ENCODE data around the gene SLC25A21.
"Not testable (repeated sequence)": the region's sequence is repeated elsewhere in the genome, so short reads cannot be mapped to it uniquely, and the experiment has no call there.

Gene SLC25A21

GRCh38 chr14:36988568-36988967 is 183.8 kb downstream of the SLC25A21 start:
- H3K4me2 ChIP-seq (ENCODE audit: low read depth, low read length, poor library complexity, severe bottlenecking) = no peak overlapping the region
- TF ChIP-seq EZH2phosphoT487 (conservative IDR thresholded peaks at IDR 0.05; ENCODE audit: low read length) = no peak
- TF ChIP-seq, protein P1, sequence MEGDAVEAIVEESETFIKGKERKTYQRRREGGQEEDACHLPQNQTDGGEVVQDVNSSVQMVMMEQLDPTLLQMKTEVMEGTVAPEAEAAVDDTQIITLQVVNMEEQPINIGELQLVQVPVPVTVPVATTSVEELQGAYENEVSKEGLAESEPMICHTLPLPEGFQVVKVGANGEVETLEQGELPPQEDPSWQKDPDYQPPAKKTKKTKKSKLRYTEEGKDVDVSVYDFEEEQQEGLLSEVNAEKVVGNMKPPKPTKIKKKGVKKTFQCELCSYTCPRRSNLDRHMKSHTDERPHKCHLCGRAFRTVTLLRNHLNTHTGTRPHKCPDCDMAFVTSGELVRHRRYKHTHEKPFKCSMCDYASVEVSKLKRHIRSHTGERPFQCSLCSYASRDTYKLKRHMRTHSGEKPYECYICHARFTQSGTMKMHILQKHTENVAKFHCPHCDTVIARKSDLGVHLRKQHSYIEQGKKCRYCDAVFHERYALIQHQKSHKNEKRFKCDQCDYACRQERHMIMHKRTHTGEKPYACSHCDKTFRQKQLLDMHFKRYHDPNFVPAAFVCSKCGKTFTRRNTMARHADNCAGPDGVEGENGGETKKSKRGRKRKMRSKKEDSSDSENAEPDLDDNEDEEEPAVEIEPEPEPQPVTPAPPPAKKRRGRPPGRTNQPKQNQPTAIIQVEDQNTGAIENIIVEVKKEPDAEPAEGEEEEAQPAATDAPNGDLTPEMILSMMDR (IDR thresholded peaks at IDR 0.05; ENCODE audit: insufficient read depth, low read length, poor library complexity, severe bottlenecking) = no peak

DNA sequence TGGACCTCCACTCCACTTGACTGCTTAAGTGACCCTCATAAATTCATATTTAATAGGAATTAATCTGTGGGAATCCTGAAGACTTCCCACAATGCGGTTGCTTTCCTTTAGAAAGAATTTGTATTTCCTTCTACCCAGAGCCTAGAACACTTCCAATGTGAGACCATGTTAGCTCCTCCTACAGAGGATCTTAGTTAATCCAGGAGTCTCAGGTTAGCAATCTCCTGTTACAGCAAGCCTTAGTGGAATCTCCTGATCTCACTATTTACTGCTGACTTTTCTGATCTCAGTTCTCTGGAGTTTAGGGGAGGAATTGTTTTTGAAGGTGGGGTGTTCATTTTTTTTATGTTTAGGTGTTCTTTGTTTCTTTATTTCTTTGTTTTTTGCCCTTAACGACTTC is 186.0 kb downstream of the SLC25A21 start:
- no peaks in the 10 kb centered on the region for H4K20me1 ChIP-seq (ENCODE audit: low read depth, low read length)
- H3K9me3 ChIP-seq (ENCODE audit: insufficient read depth, low read length) = no peaks in the 10 kb centered on the region
- no peaks in the 10 kb centered on the region for H3K9me2 ChIP-seq (replicated peaks; ENCODE audit: insufficient read depth, low read length)
- no peak overlapping the region for H3K4me3 ChIP-seq (ENCODE audit: insufficient read depth, low read length, poor library complexity, severe bottlenecking)
- no peak overlapping the region for H3K4me2 ChIP-seq (ENCODE audit: low read depth, low read length, poor library complexity, severe bottlenecking)
- no peak overlapping the region for H3K27ac ChIP-seq (ENCODE audit: low read depth, low read length)
- TF ChIP-seq EZH2phosphoT487 (conservative IDR thresholded peaks at IDR 0.05; ENCODE audit: low read length) = no peak
- TF ChIP-seq, protein P1 (IDR thresholded peaks at IDR 0.05; ENCODE audit: insufficient read depth, low read length, poor library complexity, severe bottlenecking) = no peak
- no peak overlapping the region for H2AFZ ChIP-seq (ENCODE audit: low read depth, low read length, severe bottlenecking)
- no peaks in the 10 kb centered on the region for H3K36me3 ChIP-seq (ENCODE audit: low read length)
- no peaks in the 10 kb centered on the region for H3K27me3 ChIP-seq (ENCODE audit: low read length)
- no peaks in the 10 kb centered on the region for H3F3A ChIP-seq (ENCODE audit: insufficient read depth)
- no peaks in the 10 kb centered on the region for H3K79me2 ChIP-seq (ENCODE audit: insufficient read depth, low read length)
- H3K9ac ChIP-seq (ENCODE audit: low read length) = no peak overlapping the region

More at GRCh38 chr14:36988568-36988967, 183.8 kb downstream of the SLC25A21 start:
- no peak overlapping the region for H2AFZ ChIP-seq (ENCODE audit: low read depth, low read length, severe bottlenecking)
- H3K9ac ChIP-seq (ENCODE audit: low read length) = no peak overlapping the region
- H3K36me3 ChIP-seq (ENCODE audit: low read length) = no peaks in the 10 kb centered on the region
- H3F3A ChIP-seq (ENCODE audit: insufficient read depth) = no peaks in the 10 kb centered on the region
- H3K9me3 ChIP-seq (ENCODE audit: insufficient read depth, low read length) = no peaks in the 10 kb centered on the region
- H3K4me3 ChIP-seq (ENCODE audit: insufficient read depth, low read length, poor library complexity, severe bottlenecking) = no peak overlapping the region
- H3K9me2 ChIP-seq (replicated peaks; ENCODE audit: insufficient read depth, low read length) = no peaks in the 10 kb centered on the region
- H3K27ac ChIP-seq (ENCODE audit: low read depth, low read length) = no peak overlapping the region
- H3K79me2 ChIP-seq (ENCODE audit: insufficient read depth, low read length) = no peaks in the 10 kb centered on the region
- H4K20me1 ChIP-seq (ENCODE audit: low read depth, low read length) = no peaks in the 10 kb centered on the region
- H3K27me3 ChIP-seq (ENCODE audit: low read length) = no peaks in the 10 kb centered on the region

GRCh38 chr14:36981832-36982529 is 190.4 kb downstream of the SLC25A21 start:
- Histone ChIP-seq H3K4me2 (ENCODE audit: low read depth, low read length, poor library complexity, severe bottlenecking) (no peak overlapping the region), H3K9ac (ENCODE audit: low read length) (no peak overlapping the region), H3K27ac (ENCODE audit: low read depth, low read length) (no peak overlapping the region), H3F3A (ENCODE audit: insufficient read depth) (no peaks in the 10 kb centered on the region), H3K27me3 (ENCODE audit: low read length) (no peaks in the 10 kb centered on the region), H3K9me2 (replicated peaks; ENCODE audit: insufficient read depth, low read length) (no peaks in the 10 kb centered on the region), H3K36me3 (ENCODE audit: low read length) (no peaks in the 10 kb centered on the region), H4K20me1 (ENCODE audit: low read depth, low read length) (no peaks in the 10 kb centered on the region), H3K9me3 (ENCODE audit: insufficient read depth, low read length) (no peaks in the 10 kb centered on the region), H3K4me3 (ENCODE audit: insufficient read depth, low read length, poor library complexity, severe bottlenecking) (no peak overlapping the region), H3K79me2 (ENCODE audit: insufficient read depth, low read length) (no peaks in the 10 kb centered on the region), H2AFZ (ENCODE audit: low read depth, low read length, severe bottlenecking) (no peak overlapping the region)
- no peak for TF ChIP-seq EZH2phosphoT487 (conservative IDR thresholded peaks at IDR 0.05; ENCODE audit: low read length)
- TF ChIP-seq, protein P1 (IDR thresholded peaks at IDR 0.05; ENCODE audit: insufficient read depth, low read length, poor library complexity, severe bottlenecking) = no peak

DNA sequence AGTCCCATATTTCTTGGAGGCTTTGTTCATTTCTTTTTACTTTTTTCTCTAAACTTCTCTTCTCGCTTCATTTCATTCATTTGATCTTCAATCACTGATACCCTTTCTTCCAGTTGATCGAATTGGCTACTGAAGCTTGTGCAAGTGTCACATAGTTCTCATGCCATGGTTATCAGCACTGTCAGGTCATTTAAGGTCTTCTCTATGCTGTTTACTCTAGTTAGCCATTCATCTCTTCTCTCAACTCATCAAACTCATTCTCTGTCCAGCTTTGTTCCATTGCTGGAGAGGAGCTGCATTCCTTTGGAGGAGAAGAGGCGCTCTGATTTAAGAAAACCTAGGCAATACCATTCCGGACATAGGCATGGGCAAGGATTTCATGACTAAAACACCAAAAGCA is 192.0 kb downstream of the SLC25A21 start:
- H3K9me2 ChIP-seq (replicated peaks; ENCODE audit: insufficient read depth, low read length); H3K9me3 ChIP-seq (ENCODE audit: insufficient read depth, low read length); H3K9ac ChIP-seq (ENCODE audit: low read length); H3K4me2 ChIP-seq (ENCODE audit: low read depth, low read length, poor library complexity, severe bottlenecking); H4K20me1 ChIP-seq (ENCODE audit: low read depth, low read length); H3K36me3 ChIP-seq (ENCODE audit: low read length); H3K27ac ChIP-seq (ENCODE audit: low read depth, low read length); H3K4me3 ChIP-seq (ENCODE audit: insufficient read depth, low read length, poor library complexity, severe bottlenecking); H2AFZ ChIP-seq (ENCODE audit: low read depth, low read length, severe bottlenecking); H3F3A ChIP-seq (ENCODE audit: insufficient read depth); H3K79me2 ChIP-seq (ENCODE audit: insufficient read depth, low read length); H3K27me3 ChIP-seq (ENCODE audit: low read length): not testable (repeated sequence)

All from SU-DHL-6 (cell line).